ENCODE measurements around the gene RBM20. TPM values are rescaled to one million over a fixed set of nuclear protein-coding genes. Genes with fewer than 3 reads are reported as not detected.
"Not testable (repeated sequence)": the region's sequence is repeated elsewhere in the genome, so short reads cannot be mapped to it uniquely, and the experiment has no call there.

The RBM20 gene
- polyA plus RNA-seq, 1 experiment, result 0.11 TPM

DNA sequence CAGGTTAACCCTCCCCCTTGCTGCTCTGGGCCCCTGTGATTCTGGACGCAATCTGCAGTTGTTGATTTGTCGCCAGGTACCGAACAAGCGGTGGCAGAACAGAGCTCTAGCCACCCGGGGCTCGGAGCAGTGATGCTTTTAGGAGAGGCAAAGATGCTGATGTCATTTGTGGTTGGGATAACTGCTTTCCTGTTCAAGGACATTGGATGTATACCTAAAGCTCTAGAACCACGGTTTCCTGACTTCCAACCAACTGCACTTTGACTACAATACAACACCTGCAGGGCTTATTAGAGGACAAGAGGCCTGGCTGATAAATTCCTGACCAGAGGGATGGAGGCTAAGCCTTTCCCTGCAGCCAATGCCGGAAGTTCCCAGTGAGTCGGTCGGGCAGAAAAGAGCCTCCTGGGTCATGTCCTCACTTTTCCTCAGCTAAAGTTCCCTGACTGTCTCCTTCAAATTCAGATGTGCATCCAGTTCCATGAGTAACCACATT, 6.5 kb upstream of the RBM20 start:
- H3K27me3 ChIP-seq (ENCODE audit: control insufficient read depth, insufficient read depth, low read length), result peaks cover 24% of the 10 kb centered on the region
- no peak overlapping the region for H3K4me3 ChIP-seq (ENCODE audit: low read depth, low read length)
- ChIA-PET POLR2A (no interaction called here), CTCF (interaction anchor here (0.5 to 3.0 kb wide), 3 partner anchors 27 to 166 kb away, joined by 3 to 9 read pairs (median 4); no protein-coding TSS in a partner anchor)
- no peaks in the 10 kb centered on the region for H3K9me3 ChIP-seq (ENCODE audit: control insufficient read depth, insufficient read depth, low read length)
- TF ChIP-seq, protein P1, sequence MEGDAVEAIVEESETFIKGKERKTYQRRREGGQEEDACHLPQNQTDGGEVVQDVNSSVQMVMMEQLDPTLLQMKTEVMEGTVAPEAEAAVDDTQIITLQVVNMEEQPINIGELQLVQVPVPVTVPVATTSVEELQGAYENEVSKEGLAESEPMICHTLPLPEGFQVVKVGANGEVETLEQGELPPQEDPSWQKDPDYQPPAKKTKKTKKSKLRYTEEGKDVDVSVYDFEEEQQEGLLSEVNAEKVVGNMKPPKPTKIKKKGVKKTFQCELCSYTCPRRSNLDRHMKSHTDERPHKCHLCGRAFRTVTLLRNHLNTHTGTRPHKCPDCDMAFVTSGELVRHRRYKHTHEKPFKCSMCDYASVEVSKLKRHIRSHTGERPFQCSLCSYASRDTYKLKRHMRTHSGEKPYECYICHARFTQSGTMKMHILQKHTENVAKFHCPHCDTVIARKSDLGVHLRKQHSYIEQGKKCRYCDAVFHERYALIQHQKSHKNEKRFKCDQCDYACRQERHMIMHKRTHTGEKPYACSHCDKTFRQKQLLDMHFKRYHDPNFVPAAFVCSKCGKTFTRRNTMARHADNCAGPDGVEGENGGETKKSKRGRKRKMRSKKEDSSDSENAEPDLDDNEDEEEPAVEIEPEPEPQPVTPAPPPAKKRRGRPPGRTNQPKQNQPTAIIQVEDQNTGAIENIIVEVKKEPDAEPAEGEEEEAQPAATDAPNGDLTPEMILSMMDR (IDR thresholded peaks at IDR 0.05; ENCODE audit: low read depth, low read length), result no peak
- DNase-seq (ENCODE audit: low read depth, low spot score), result no peak
- no peak overlapping the region for H3K27ac ChIP-seq (ENCODE audit: low read depth, low read length)

DNA sequence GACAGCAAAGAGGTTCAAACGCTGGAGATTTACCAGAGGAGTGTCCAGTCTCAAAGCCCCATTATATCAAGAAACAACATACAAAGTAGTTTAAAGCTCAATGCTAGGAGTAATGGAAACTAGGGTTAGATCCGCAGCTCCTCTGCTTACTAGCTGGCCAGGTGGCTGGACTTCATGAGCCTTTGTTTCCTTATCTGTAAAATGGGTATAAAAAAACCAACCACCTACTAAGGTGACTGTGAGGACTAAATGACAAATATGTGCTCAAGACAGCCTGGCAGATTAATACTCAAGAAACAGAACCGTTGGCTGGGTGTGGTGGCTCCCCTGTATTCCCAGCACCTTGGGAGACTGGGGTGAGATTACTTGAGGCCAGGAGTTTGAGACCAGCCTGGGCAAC, 5.8 kb upstream of the RBM20 start:
- Histone ChIP-seq H3K9me3 (ENCODE audit: control insufficient read depth, insufficient read depth, low read length) (no peaks in the 10 kb centered on the region; the same call in 1 of the 2 replicates), H3K27me3 (ENCODE audit: control insufficient read depth, insufficient read depth, low read length) (peaks cover 31% of the 10 kb centered on the region), H3K4me3 (ENCODE audit: low read depth, low read length) (no peak overlapping the region), H3K27ac (ENCODE audit: low read depth, low read length) (no peak overlapping the region)
- DNase-seq (ENCODE audit: low read depth, low spot score), result no peak
- POLR2A ChIA-PET, result no interaction called here
- CTCF ChIA-PET, result interaction anchor here (0.5 kb wide), 1 partner anchor 165 kb away, joined by 4 read pairs; no protein-coding TSS in a partner anchor
- TF ChIP-seq, protein P1 (IDR thresholded peaks at IDR 0.05; ENCODE audit: low read depth, low read length), result no peak

DNA sequence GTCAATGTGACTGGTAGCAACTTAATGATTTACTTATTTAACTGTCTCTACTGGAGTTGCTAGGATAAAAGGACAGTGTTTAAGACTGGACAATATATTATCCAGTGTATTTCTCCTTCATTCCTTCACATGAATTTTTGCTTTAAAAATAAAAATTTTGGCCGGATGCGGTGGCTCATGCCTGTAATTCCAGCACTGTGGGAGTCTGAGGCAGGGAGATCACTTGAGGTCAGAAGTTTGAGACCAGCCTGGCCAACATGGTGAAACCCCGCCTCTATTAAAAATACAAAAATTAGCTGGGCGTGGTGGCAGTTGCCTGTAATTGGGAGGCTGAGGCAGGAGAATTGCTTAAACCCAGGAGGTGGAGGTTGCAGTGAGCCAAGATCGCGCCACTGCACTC, 5.1 kb upstream of the RBM20 start:
- H3K9me3 ChIP-seq (ENCODE audit: control insufficient read depth, insufficient read depth, low read length); H3K4me3 ChIP-seq (ENCODE audit: low read depth, low read length); CTCF ChIA-PET; H3K27ac ChIP-seq (ENCODE audit: low read depth, low read length); POLR2A ChIA-PET; DNase-seq (ENCODE audit: low read depth, low spot score): not testable (repeated sequence)
- peaks cover 34% of the 10 kb centered on the region for H3K27me3 ChIP-seq (ENCODE audit: control insufficient read depth, insufficient read depth, low read length)

DNA sequence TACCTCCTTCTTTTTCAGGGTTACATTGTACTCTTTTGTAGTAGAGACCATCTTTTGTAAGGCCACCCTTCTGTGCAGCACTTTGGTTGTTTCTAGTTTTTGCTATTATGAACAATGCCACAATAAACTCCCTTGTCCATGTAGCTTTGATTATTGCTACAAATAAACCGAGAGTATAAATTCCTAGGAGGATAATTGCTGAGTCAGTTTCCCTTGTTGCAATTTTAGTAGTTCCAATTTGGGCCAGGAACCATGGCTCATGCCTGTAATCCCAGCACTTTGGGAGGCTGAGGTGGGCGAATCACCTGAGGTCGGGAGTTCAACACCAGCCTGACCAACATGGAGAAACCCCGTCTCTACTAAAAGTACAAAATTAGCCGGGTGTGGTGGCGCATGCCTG, 4.3 kb upstream of the RBM20 start:
- CTCF ChIA-PET, result interaction anchor here (1.1 kb wide), 1 partner anchor 33 kb away, joined by 3 read pairs; no protein-coding TSS in a partner anchor

DNA sequence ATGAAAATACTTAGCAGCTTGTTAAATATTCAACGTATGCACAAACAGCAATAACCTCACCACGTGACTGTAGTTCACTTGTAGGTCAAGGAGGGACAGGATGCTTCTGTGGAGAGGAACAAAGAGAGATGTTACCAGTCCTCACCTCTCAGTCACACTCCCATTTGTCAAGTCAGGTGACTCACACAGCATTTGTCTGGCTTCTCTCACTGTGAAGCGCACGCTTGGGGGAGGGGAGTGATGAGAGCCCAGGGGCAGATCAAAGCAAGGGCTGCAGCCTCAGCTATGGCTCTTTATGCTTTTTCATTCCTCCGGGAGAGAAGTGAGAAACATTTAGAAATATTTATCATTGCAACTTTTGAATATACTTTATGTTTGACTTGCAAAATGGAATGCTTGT, 2.9 kb upstream of the RBM20 start:
- ChIA-PET CTCF (interaction anchor here (0.9 to 1.5 kb wide), 2 partner anchors 31 to 39 kb away, joined by 3 to 6 read pairs; no protein-coding TSS in a partner anchor), POLR2A (interaction anchor here (0.5 to 0.8 kb wide), 2 partner anchors 46 to 1482 kb away, joined by 4 read pairs; no protein-coding TSS in a partner anchor)
- TF ChIP-seq, protein P1 (IDR thresholded peaks at IDR 0.05; ENCODE audit: low read depth, low read length), result no peak
- H3K4me3 ChIP-seq (ENCODE audit: low read depth, low read length), result no peak overlapping the region
- H3K27me3 ChIP-seq (ENCODE audit: control insufficient read depth, insufficient read depth, low read length), result peaks cover 38% of the 10 kb centered on the region
- DNase-seq (ENCODE audit: low read depth, low spot score), result no peak
- no peaks in the 10 kb centered on the region; the same call in 1 of the 2 replicates for H3K9me3 ChIP-seq (ENCODE audit: control insufficient read depth, insufficient read depth, low read length)
- no peak overlapping the region for H3K27ac ChIP-seq (ENCODE audit: low read depth, low read length)

More for the DNA sequence above, 4.3 kb upstream of the RBM20 start:
- peaks cover 34% of the 10 kb centered on the region for H3K27me3 ChIP-seq (ENCODE audit: control insufficient read depth, insufficient read depth, low read length)
- H3K9me3 ChIP-seq (ENCODE audit: control insufficient read depth, insufficient read depth, low read length); H3K4me3 ChIP-seq (ENCODE audit: low read depth, low read length); POLR2A ChIA-PET; H3K27ac ChIP-seq (ENCODE audit: low read depth, low read length); DNase-seq (ENCODE audit: low read depth, low spot score): not testable (repeated sequence)

DNA sequence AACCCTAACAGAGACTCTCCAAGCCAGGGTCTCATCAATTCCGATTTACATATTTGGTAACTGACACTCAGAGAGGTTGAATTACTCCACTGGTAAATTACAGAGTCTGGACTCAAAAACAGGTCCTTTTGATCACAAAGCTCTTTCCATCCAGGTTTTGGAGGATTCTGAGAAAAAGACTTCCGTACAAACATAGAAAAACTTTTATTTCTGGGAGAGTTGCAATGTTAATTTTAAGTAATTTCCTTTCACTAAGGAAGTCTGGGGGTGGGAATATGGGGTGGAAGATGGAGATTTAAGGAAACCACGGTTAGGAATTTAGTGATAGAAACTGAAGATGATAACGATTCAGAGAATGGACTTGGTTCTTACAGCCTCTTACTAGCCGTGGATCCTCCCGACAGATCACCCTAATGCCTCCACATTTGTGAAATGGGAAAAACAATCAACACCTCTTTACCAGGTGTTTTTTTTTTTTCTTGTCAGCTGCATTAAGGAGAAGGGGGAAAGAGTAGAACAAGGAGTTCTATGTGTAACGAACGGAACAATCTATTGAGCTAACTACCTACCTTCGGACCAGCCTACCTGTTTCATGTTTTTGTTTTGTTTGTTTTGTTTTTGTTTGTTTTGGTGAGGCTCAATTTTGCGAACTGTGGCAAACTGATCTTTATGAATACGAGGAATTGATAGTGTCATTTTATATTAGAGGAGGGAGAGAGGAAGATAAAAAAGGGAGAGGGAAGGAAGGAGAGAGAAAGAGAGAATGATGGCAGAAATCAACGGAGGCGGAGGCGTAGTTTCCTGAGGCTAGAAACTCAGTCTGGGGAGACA, 1.7 kb upstream of the RBM20 start:
- TF ChIP-seq, protein P1 (IDR thresholded peaks at IDR 0.05; ENCODE audit: low read depth, low read length), result no peak
- Histone ChIP-seq H3K27ac (ENCODE audit: low read depth, low read length) (no peak overlapping the region), H3K9me3 (ENCODE audit: control insufficient read depth, insufficient read depth, low read length) (no peaks in the 10 kb centered on the region; the same call in 1 of the 2 replicates), H3K4me3 (ENCODE audit: low read depth, low read length) (no peak overlapping the region), H3K27me3 (ENCODE audit: control insufficient read depth, insufficient read depth, low read length) (peaks cover 44% of the 10 kb centered on the region)
- ChIA-PET POLR2A (no interaction called here), CTCF (interaction anchor here (0.9 to 1.5 kb wide), 2 partner anchors 30 to 38 kb away, joined by 3 to 6 read pairs; no protein-coding TSS in a partner anchor)
- no peak for DNase-seq (ENCODE audit: low read depth, low spot score)

Data from AG04450 (cell line).